ENCODE results near the gene INSYN1. TPM values are rescaled to one million over a fixed set of nuclear protein-coding genes. Genes with fewer than 3 reads are reported as not detected.
"Not testable (repeated sequence)": the region's sequence is repeated elsewhere in the genome, so short reads cannot be mapped to it uniquely, and the experiment has no call there.

The INSYN1 gene
- total RNA-seq, 1 donor = 4.7 TPM

- Histone ChIP-seq H2AFZ (ENCODE audit: low read length) (no peak overlapping the region), H3K36me3 (ENCODE audit: insufficient read depth, low read length) (peaks cover 75% of the 10 kb centered on the region)
These were observed 43.9 kb downstream of the INSYN1 start for GRCh38 chr15:73709241-73709640.

GRCh38 chr15:73708691-73709090 is 44.5 kb downstream of the INSYN1 start:
- Histone ChIP-seq H3K27ac (ENCODE audit: low read depth, low read length) (no peak overlapping the region), H3K4me1 (ENCODE audit: insufficient read depth, low read length) (no peaks in the 10 kb centered on the region), H3K4me2 (ENCODE audit: insufficient read depth, low read length) (no peak overlapping the region), H3K4me3 (ENCODE audit: insufficient read depth, low read length) (no peak overlapping the region), H3K36me3 (ENCODE audit: insufficient read depth, low read length) (peaks cover 72% of the 10 kb centered on the region), H3K27me3 (ENCODE audit: insufficient read depth, low read length) (no peaks in the 10 kb centered on the region), H4K20me1 (ENCODE audit: insufficient read depth, low read length) (peaks cover 44% of the 10 kb centered on the region), H2AFZ (ENCODE audit: low read length) (no peak overlapping the region), H3K9me3 (ENCODE audit: low read depth, low read length) (no peaks in the 10 kb centered on the region), H3K79me2 (ENCODE audit: insufficient read depth, low read length) (peaks cover 45% of the 10 kb centered on the region)
- DNase-seq (ENCODE audit: insufficient read length, low spot score, missing footprints) = no peak
- no peak for TF ChIP-seq CTCF (IDR thresholded peaks at IDR 0.05; ENCODE audit: extremely low read depth, low read depth, low read length)

More at GRCh38 chr15:73709241-73709640, 43.9 kb downstream of the INSYN1 start:
- TF ChIP-seq CTCF (IDR thresholded peaks at IDR 0.05; ENCODE audit: extremely low read depth, low read depth, low read length) = no peak
- H3K27ac ChIP-seq (ENCODE audit: low read depth, low read length) = no peak overlapping the region
- H3K4me3 ChIP-seq (ENCODE audit: insufficient read depth, low read length) = no peak overlapping the region
- no peaks in the 10 kb centered on the region for H3K4me1 ChIP-seq (ENCODE audit: insufficient read depth, low read length)
- H3K79me2 ChIP-seq (ENCODE audit: insufficient read depth, low read length) = peaks cover 42% of the 10 kb centered on the region
- H4K20me1 ChIP-seq (ENCODE audit: insufficient read depth, low read length) = peaks cover 43% of the 10 kb centered on the region
- H3K27me3 ChIP-seq (ENCODE audit: insufficient read depth, low read length) = no peaks in the 10 kb centered on the region
- DNase-seq (ENCODE audit: insufficient read length, low spot score, missing footprints) = no peak
- no peak overlapping the region for H3K4me2 ChIP-seq (ENCODE audit: insufficient read depth, low read length)
- no peaks in the 10 kb centered on the region for H3K9me3 ChIP-seq (ENCODE audit: low read depth, low read length)

- peaks cover 62% of the 10 kb centered on the region for H4K20me1 ChIP-seq (ENCODE audit: insufficient read depth, low read length)
- peak; percentile 82 for TF ChIP-seq CTCF (IDR thresholded peaks at IDR 0.05; ENCODE audit: extremely low read depth, low read depth, low read length)
- no peak overlapping the region for H3K27ac ChIP-seq (ENCODE audit: low read depth, low read length)
- H3K27me3 ChIP-seq (ENCODE audit: insufficient read depth, low read length) = no peaks in the 10 kb centered on the region
- H2AFZ ChIP-seq (ENCODE audit: low read length) = no peak overlapping the region
- H3K4me1 ChIP-seq (ENCODE audit: insufficient read depth, low read length) = no peaks in the 10 kb centered on the region
- DNase-seq (ENCODE audit: insufficient read length, low spot score, missing footprints) = peak; percentile 88
- H3K4me3 ChIP-seq (ENCODE audit: insufficient read depth, low read length) = no peak overlapping the region
- H3K79me2 ChIP-seq (ENCODE audit: insufficient read depth, low read length) = peaks cover 79% of the 10 kb centered on the region
- H3K4me2 ChIP-seq (ENCODE audit: insufficient read depth, low read length) = no peak overlapping the region
- peaks cover 54% of the 10 kb centered on the region for H3K36me3 ChIP-seq (ENCODE audit: insufficient read depth, low read length)
- no peaks in the 10 kb centered on the region for H3K9me3 ChIP-seq (ENCODE audit: low read depth, low read length)
These were observed 48.1 kb downstream of the INSYN1 start for GRCh38 chr15:73704869-73705645.

- H3K79me2 ChIP-seq (ENCODE audit: insufficient read depth, low read length) = peaks cover 87% of the 10 kb centered on the region
- H3K4me1 ChIP-seq (ENCODE audit: insufficient read depth, low read length); H3K27ac ChIP-seq (ENCODE audit: low read depth, low read length); H3K27me3 ChIP-seq (ENCODE audit: insufficient read depth, low read length); H3K4me3 ChIP-seq (ENCODE audit: insufficient read depth, low read length); H3K4me2 ChIP-seq (ENCODE audit: insufficient read depth, low read length); H3K9me3 ChIP-seq (ENCODE audit: low read depth, low read length); H2AFZ ChIP-seq (ENCODE audit: low read length); DNase-seq (ENCODE audit: insufficient read length, low spot score, missing footprints): not testable (repeated sequence)
- peaks cover 47% of the 10 kb centered on the region for H3K36me3 ChIP-seq (ENCODE audit: insufficient read depth, low read length)
- H4K20me1 ChIP-seq (ENCODE audit: insufficient read depth, low read length) = peaks cover 68% of the 10 kb centered on the region
These were observed 48.8 kb downstream of the INSYN1 start for GRCh38 chr15:73704142-73704868.

GRCh38 chr15:73703601-73704000 is 49.5 kb downstream of the INSYN1 start:
- H4K20me1 ChIP-seq (ENCODE audit: insufficient read depth, low read length) = peaks cover 70% of the 10 kb centered on the region
- H3K36me3 ChIP-seq (ENCODE audit: insufficient read depth, low read length) = peaks cover 46% of the 10 kb centered on the region

GRCh38 chr15:73702311-73703239 is 50.6 kb downstream of the INSYN1 start:
- Histone ChIP-seq H3K79me2 (ENCODE audit: insufficient read depth, low read length) (peaks cover 90% of the 10 kb centered on the region), H4K20me1 (ENCODE audit: insufficient read depth, low read length) (peaks cover 70% of the 10 kb centered on the region), H3K36me3 (ENCODE audit: insufficient read depth, low read length) (peaks cover 43% of the 10 kb centered on the region)
- H3K4me3 ChIP-seq (ENCODE audit: insufficient read depth, low read length); H2AFZ ChIP-seq (ENCODE audit: low read length); H3K4me1 ChIP-seq (ENCODE audit: insufficient read depth, low read length); DNase-seq (ENCODE audit: insufficient read length, low spot score, missing footprints); H3K27me3 ChIP-seq (ENCODE audit: insufficient read depth, low read length); H3K27ac ChIP-seq (ENCODE audit: low read depth, low read length); H3K9me3 ChIP-seq (ENCODE audit: low read depth, low read length); H3K4me2 ChIP-seq (ENCODE audit: insufficient read depth, low read length): not testable (repeated sequence)

More at GRCh38 chr15:73703601-73704000, 49.5 kb downstream of the INSYN1 start:
- not testable (repeated sequence) for H3K4me2 ChIP-seq (ENCODE audit: insufficient read depth, low read length); DNase-seq (ENCODE audit: insufficient read length, low spot score, missing footprints); H2AFZ ChIP-seq (ENCODE audit: low read length); H3K27me3 ChIP-seq (ENCODE audit: insufficient read depth, low read length); H3K9me3 ChIP-seq (ENCODE audit: low read depth, low read length); H3K27ac ChIP-seq (ENCODE audit: low read depth, low read length); H3K4me3 ChIP-seq (ENCODE audit: insufficient read depth, low read length); H3K4me1 ChIP-seq (ENCODE audit: insufficient read depth, low read length)
- peaks cover 90% of the 10 kb centered on the region for H3K79me2 ChIP-seq (ENCODE audit: insufficient read depth, low read length)
